Measurements from ENCODE around the gene SPOCK3. TPM values are rescaled to one million over a fixed set of nuclear protein-coding genes. Genes with fewer than 3 reads are reported as not detected.

The SPOCK3 gene
- total RNA-seq, 4 donors from 2014 or later: 0.16 to 0.58 (median 0.36) TPM; not detected in 1

- Histone ChIP-seq H3K36me3 (no peaks in the 10 kb centered on the region), H3K27ac (no peak overlapping the region), H3K4me3 (no peak overlapping the region), H3K9me3 (no peaks in the 10 kb centered on the region), H3K27me3 (no peaks in the 10 kb centered on the region), H3K4me1 (no peaks in the 10 kb centered on the region)
- intact Hi-C loops (cut with DNase I; ENCODE audit: low total_unique reads) (no loop called here), in situ Hi-C loops (cut with MboI; ENCODE audit: low sequenced_read_pairs in 4 of 4) (no loop called here)
- TF ChIP-seq CTCF (IDR thresholded peaks at IDR 0.05 in 4 of 5, conservative IDR thresholded peaks at IDR 0.05 in 1 of 5) (no peak), POLR2A (IDR thresholded peaks at IDR 0.05) (no peak)
- ATAC-seq (no peak), DNase-seq (no peak)
Observed at GRCh38 chr4:167248271-167248670, 14.0 kb upstream of the SPOCK3 start.

GRCh38 chr4:167239627-167240026 lies 5.3 kb upstream of the SPOCK3 start:
- no peak for ATAC-seq
- H3K27ac ChIP-seq: no peak overlapping the region
- H3K4me3 ChIP-seq: no peak overlapping the region
- in situ Hi-C loops (cut with MboI; ENCODE audit: low sequenced_read_pairs in 4 of 4): no loop called here
- H3K27me3 ChIP-seq: peaks cover 17 to 23% (median 20%) of the 10 kb centered on the region in 3 donors
- DNase-seq: no peak
- H3K9me3 ChIP-seq: no peaks in the 10 kb centered on the region
- H3K36me3 ChIP-seq: no peaks in the 10 kb centered on the region
- intact Hi-C loops (cut with DNase I; ENCODE audit: low total_unique reads): no loop called here
- H3K4me1 ChIP-seq: peaks cover 0 to 3% of the 10 kb centered on the region in 2 donors
- TF ChIP-seq POLR2A (IDR thresholded peaks at IDR 0.05) (no peak), CTCF (IDR thresholded peaks at IDR 0.05 in 4 of 5, conservative IDR thresholded peaks at IDR 0.05 in 1 of 5) (no peak)

GRCh38 chr4:167238226-167238625 lies 3.9 kb upstream of the SPOCK3 start:
- in situ Hi-C loops (cut with MboI; ENCODE audit: low sequenced_read_pairs in 4 of 4): no loop called here
- TF ChIP-seq POLR2A (IDR thresholded peaks at IDR 0.05) (no peak), CTCF (IDR thresholded peaks at IDR 0.05 in 4 of 5, conservative IDR thresholded peaks at IDR 0.05 in 1 of 5) (no peak)

GRCh38 chr4:167233685-167234315 lies 494 bp downstream of the SPOCK3 start:
- in situ Hi-C loops (cut with MboI; ENCODE audit: low sequenced_read_pairs in 4 of 4): no loop called here
- H3K4me1 ChIP-seq: peaks cover 0 to 4% of the 10 kb centered on the region in 2 donors
- peak overlapping the region; percentile 14 to 48 (median 37) for H3K4me3 ChIP-seq
- DNase-seq (no peak), ATAC-seq (no peak)
- H3K36me3 ChIP-seq: no peaks in the 10 kb centered on the region
- intact Hi-C loops (cut with DNase I; ENCODE audit: low total_unique reads): no loop called here
- TF ChIP-seq POLR2A (IDR thresholded peaks at IDR 0.05): no peak
- TF ChIP-seq CTCF (IDR thresholded peaks at IDR 0.05 in 4 of 5, conservative IDR thresholded peaks at IDR 0.05 in 1 of 5): no peak
- H3K9me3 ChIP-seq: no peaks in the 10 kb centered on the region
- no peak overlapping the region for H3K27ac ChIP-seq
- peaks cover 30 to 44% (median 42%) of the 10 kb centered on the region in 3 donors for H3K27me3 ChIP-seq

More at GRCh38 chr4:167238226-167238625, 3.9 kb upstream of the SPOCK3 start:
- Histone ChIP-seq H3K27ac (no peak overlapping the region), H3K4me3 (no peak overlapping the region), H3K36me3 (no peaks in the 10 kb centered on the region), H3K4me1 (peaks cover 0 to 4% of the 10 kb centered on the region in 2 donors), H3K9me3 (no peaks in the 10 kb centered on the region), H3K27me3 (peaks cover 30 to 35% (median 34%) of the 10 kb centered on the region in 3 donors)
- no peak for ATAC-seq
- intact Hi-C loops (cut with DNase I; ENCODE audit: low total_unique reads): no loop called here
- DNase-seq: no peak
